GM21515 (cell line): ENCODE data around the gene NXN.
"Not testable (repeated sequence)": the region's sequence is repeated elsewhere in the genome, so short reads cannot be mapped to it uniquely, and the experiment has no call there.

Experiments used
- ATAC-seq: cut with Tn5 transposase; IDR thresholded peaks from one replicate; pipeline ENCODE4 v1.9.1; 2021; ENCODE audit not compliant: unreplicated experiment

The NXN gene

DNA sequence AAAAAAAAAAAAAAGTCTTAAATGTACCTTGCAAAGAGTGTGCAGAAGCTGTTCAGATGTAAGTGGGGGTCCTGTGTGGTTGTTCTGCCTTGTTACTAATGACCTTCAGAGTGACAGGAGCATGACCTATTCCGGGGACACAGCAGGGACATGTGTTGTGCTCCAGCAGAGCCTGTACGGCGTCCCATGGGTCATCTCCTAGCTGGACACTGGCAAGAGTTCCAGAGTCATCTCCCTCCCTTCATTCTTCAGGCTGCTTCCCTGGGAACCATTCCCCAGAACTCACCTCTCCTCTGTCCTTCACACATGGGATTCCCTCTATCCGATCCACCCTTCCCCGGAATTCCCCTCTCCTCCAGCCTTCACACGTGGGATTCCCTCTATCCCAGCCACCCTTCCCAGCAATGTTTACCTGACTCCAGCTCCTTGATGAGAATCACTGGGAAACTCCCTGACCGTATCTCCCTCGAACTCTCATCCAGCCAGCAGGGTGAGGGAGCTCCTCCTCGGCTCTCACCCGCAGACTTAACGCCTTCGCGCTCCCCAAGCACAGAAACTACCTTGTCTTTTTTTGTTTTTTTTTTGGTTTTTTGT lies 111.6 kb downstream of the NXN start:
- ATAC-seq: no peak

DNA sequence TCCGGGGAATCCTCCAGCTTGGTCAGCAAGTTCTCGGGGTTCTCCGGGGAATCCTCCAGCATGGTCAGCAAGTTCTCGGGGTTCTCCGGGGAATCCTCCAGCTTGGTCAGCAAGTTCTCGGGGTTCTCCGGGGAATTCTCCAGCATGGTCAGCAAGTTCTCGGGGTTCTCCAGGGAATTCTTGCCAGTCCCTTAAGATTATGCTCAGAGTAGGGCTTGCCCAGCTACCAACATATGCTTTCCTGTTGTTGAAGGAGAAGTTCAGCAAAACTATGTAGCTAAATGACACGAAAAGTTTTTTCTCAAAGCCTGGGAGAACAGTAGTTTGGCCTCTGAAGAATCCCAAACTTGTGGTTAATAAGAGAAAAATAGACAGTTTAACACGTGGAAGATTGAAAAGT lies 112.3 kb downstream of the NXN start:
- not testable (repeated sequence) for ATAC-seq

DNA sequence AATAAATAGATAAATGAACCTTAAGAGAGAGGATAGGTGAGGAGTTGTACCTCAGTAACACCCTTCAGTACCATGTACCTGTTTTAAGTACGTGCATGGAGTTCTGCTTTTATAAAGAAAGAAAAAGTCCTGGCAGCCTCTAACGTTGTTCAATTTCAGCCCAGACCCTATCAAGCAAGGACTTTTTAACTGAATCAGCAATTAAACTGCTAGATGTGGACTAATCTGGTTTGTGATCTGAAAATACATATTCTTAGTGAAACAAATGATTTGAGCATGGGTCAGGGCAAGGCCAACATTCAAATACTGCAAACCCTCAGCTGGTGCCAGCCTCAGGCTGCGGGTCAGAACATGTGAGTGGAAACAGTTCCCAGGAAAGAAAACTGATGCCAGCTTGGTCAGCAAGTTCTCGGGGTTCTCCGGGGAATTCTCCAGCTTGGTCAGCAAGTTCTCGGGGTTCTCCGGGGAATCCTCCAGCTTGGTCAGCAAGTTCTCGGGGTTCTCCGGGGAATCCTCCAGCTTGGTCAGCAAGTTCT lies 112.9 kb downstream of the NXN start:
- ATAC-seq: no peak

DNA sequence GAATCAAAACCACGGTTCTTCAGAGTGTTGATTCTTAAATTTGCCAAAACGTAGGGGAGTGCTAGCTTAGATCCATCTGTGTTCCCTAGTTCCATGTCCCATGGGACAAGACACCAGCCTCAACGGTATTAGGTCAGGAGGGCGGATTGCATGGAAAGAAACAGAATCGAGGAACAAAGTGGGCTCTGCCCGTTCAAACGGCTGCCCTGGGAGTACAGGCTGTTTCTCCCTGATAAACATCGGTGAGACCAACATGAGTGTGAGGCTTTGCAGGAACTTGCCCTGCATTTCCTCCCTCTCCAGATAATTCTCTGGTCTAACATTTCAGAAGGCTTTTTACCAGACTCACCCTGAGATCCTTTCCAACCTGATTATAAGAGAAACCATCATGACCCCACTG lies 115.3 kb downstream of the NXN start:
- ATAC-seq: no peak

DNA sequence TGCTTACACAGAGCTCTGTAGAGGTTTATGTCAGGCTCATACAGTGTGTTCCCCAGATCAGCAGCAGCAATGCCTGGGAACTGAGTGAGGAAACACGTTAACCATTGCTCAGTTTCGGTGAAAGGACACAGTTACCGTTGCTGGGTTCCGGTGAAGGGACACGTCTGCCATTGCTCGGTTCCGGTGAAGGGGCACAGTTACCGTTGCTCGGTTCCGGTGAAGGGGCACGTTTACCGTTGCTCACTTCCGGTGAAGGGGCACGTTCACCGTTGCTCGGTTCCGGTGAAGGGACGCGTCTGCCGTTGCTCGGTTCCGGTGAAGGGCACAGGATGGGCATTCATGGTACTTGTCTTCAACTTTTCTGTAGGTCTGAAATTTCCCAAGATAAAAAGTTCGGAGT lies 115.7 kb downstream of the NXN start:
- ATAC-seq: no peak

DNA sequence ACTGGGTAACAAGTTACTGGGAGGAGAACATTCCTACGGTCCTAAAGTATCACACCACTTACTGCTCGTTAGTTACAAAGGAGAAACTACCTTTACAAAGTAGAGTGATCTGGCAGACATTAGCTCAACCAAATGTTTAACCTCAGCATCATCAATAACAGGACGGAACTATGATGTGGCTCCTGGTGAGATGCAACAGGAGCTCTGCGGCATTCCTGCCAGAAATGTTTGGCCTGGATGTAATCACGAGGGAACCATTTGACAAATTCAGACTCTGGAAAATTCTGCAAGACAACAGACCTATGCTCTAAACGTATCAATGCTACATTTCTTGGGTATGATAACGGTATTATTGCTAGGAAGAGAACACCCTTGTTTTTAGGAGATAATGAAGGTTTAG lies 117.0 kb downstream of the NXN start:
- ATAC-seq: no peak

DNA sequence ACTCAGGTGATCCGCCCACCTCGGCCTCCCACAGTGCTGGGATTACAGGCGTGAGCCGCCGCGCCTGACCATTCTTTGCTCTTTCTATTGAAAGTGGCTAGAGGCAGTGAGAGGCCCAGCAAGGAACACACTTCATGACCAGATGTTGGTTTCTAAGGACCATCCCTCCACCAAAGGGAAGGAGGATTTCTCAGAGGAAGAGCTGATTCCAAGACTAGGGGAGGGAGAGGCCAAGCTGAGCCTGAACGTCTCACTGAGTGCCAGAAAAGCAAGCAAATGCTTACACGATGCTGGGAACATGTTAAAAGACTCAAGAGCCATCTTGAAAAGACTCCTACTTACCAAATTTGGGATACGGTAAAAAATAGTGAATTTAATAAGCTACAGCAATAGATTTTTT lies 118.2 kb downstream of the NXN start:
- ATAC-seq: no peak

DNA sequence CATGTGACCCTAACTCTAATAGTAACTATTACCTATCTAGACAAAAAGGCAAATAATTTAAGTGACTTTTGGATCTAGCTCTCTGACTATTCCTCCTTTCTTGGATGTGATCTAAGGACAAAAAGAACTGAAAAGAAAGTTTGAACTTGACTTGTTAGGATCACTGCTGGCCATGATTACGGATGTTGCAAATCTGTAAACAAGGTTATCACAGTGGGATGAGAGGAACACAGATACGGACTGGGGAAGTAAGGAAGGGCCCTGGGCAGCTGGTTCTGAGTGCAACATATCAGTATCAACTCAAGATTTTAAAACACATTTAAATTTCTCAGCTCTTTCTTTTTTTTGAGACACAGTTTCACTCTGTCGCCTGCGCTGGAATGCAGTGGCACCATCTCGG lies 118.8 kb downstream of the NXN start:
- no peak for ATAC-seq

DNA sequence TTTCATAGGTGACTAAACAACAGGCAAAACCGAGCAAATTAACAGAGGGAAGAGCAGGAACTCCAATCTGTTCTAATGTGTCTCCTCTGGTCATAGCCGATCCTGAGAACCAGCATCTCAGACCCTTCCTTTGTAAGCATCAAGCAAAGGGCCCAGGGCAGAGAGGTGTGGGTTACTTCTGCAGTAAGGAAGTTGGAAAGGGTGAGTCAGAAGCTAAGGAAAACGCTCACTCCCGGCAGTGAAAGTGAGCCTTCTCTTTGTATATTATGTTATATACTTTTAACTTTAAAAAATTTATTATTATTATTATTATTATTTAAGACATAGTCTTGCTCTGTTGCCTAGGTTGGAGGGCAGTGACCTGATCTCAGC lies 119.8 kb downstream of the NXN start:
- no peak for ATAC-seq

DNA sequence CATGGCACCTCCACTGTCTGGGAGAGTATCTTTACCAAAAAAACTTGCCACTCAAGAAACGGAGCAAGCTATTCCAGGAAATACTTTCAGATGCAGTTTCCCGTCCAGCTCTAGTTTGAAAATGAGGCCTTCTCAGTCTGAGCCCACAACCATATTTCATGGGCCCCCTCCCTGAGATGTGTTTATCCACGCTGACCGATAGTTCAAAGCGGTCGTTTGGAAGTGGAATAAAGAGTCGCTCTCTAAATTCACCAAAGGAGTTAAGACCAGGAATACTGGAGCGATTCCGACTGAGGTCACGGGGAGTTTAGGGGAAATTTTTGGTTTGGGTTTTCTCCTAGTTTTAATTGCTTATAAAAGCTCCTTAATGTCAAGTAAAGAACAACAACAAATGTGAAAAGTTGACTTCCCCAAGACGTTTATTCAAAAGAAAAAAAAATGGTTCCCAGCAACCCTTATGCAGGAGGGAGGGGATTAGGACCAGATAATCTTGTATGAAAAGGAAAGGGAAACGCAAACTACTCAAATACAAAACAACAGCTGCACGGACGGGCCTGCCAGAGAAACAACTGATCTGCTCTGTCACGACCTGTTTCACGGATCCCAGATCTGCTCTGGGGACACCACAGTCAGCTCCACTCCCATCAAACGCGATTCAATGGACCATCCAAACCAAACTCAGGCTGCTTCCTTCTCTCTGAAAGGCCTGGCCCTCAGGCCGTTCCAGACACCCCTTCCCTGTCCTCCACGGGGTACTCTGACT lies 120.3 kb downstream of the NXN start:
- ATAC-seq: no peak

DNA sequence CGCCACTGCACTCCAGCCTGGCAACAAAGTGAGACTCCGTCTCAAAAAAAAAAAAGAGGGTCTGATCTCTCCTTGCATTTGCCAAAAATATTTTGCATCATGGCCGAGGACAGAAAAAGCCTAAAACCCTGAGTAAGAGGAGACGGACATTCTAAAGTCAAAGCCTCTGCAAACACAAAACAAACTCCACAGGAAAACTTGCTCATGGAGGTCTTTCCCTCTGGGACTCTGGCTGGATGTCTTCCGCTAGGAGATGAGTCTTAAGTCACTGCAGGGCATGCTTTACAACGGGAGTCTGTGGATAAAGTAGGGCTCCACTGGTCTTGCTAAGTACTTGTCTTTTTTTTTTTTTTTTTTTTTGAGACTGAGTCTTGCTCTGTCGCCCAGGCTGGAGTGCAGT lies 123.4 kb downstream of the NXN start:
- no peak for ATAC-seq

DNA sequence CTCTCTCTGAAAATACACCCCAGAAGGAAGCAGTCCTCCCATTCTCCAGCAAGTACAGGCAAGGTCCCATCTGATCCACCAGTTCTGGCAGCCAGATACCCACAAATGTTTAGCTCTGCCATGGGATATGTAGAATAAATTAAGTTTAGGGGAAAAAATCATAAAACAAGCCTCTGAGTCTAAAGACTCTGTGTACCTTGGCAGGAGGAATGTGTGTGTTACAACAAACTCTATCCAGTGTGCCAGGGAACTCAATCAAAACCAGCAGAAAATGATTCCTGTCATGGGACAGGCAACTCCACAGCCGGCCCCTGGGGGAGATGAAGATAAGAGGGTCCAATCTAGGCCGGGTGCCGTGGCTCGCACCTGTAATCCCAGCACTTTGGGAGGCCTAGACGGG lies 124.0 kb downstream of the NXN start:
- ATAC-seq: no peak

DNA sequence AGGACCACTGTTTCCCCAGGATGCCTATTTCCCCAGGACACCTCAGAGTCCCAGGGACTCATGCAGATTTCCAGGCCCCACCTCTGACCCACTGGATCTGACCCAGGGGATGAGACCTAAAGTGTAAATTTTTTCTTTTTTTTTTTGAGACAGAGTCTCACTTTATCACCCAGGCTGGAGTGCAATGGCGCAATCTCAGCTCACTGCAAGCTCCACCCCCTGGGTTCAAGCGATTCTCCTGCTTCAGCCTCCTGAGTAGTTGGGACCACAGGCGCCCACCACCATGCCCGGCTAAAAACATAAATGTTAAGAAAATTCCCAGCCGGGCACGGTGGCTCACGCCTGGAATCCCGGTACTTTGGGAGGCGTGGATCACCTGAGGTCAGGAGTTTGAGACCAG lies 126.7 kb downstream of the NXN start:
- not testable (repeated sequence) for ATAC-seq

DNA sequence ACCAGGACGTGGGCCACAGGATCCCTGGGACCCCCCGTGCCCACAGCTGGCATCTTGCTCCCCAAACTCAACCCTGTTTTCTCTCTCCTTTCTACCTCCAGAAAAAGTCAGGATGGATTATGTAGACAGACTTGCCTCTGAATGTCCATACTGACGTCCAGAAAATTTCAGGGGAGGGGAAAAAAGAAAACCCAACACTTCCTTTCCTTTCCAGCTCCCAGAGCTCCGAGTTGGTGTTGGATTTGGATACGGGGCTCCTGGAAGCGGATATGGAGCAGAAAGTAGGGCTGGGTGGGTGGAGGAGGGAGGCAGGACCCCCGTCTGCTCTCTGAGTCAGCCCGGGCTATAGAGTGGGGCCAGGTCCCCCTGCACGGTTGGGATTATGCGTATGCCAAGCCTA lies 127.2 kb downstream of the NXN start:
- no peak for ATAC-seq

DNA sequence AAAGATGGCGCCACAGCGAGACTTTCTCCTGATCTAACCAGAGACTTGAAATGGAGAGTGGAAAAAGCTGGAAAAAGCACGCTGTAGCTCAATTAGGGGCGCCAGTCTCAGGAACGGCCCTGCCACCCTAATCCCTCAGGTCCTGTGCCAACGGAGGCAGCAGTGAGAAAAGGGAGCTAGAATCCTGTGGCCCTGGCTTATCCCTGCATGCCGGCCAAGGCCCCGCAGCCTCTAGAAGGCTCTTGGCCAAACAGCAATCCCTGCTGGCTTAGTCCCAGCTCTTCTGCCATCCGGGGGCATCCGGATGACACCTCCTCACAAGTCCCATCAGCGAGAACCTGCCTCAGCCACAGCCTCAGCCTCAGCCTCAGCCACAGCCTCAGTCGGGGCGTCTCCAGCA lies 127.7 kb downstream of the NXN start:
- no peak for ATAC-seq

DNA sequence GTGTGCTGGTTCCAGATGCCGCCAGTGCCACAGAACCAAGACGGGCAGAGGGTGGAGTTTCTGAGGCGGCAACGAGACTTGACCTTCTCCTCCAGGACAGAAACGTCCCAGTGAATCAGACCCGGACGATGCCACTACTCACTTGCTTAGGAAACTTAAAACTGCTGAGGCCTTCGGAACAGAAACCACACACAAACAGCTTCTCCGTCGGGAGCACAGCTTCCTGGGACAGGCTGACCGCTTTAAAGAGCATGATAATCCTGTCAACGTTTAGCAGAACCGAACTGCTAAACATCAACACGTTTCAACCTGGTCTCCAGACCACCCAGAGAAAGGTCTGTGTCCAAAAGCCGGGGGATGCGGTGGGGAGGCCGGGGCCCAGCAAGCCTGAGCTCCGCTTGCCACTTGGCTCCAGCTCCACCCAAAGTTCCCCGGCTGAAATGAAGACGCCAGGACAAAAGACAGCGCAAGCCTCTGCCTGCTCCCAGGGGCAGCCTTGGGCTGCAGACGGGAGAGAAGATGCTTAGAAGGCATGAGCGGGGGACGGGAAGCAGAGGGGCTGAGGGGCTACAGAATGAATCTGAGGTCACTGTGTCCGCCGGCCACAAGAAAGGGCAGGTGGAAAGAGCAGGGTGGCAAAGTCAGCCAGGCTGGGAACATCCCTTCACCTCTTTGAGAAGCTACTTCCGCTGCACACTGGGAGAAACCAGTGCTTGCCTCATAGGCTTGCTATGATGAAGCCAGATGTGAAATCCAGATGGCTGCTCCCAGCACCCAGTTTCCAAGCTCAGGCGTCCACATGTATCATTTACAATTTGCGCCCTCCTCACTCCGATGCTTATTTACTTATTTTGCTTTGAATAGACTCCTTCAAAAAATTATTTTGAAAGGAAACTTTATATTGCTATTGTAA lies 128.5 kb downstream of the NXN start:
- ATAC-seq: no peak

DNA sequence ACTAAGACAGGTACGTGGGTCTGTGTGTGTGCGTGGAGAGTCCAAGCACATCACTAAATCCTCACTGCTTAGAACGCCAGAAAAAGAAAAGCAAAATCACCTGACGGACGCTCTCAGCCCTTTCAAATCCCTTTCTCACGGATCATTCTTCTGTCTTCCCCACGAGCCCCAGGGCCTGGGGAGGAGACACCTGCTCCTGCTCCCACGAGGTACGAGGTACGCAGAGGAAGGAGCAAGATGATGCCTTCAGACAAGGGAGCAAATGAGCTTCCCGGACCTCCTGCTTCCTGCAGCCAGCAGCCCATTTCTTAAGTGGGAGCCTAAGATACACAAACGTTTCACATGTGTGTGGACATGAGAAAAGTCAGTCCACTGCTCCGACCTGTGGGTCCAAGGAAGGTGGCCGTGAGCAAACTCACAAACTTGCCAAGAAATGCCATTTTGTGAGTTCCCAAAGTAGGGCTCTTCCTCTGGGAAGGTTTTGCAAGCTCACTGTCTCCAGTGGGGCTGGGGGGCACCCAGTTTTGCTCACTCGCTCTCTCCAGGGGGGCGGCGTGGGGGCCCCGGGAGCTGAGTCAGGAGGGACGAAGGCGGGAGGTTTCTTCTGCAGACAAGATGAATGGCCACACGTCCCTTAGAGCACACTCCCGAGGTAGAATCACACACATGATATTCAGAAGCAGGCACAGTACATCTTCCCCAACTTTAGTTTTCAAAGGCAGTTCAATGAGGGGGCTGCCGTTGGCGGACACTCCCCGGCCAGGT lies 129.3 kb downstream of the NXN start:
- ATAC-seq: no peak

DNA sequence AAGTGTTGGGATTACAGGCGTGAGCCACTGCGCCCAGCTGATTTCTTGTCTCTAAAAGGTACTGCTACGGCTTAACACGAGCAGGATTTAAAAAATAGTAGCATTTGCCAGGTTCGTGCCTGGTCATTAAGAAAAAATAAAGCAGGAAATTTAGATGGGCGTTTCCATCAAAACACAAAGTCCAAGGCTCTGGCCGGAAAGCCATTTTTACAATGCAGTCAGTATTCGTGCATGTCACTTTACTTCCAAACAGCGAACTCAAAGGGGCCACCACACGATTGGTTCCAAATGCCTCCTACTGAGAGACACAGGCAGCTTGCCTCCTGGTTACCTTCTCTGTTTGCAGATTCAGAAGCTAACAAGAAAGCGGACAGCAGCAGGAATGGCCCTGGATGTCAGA lies 131.2 kb downstream of the NXN start:
- no peak for ATAC-seq

DNA sequence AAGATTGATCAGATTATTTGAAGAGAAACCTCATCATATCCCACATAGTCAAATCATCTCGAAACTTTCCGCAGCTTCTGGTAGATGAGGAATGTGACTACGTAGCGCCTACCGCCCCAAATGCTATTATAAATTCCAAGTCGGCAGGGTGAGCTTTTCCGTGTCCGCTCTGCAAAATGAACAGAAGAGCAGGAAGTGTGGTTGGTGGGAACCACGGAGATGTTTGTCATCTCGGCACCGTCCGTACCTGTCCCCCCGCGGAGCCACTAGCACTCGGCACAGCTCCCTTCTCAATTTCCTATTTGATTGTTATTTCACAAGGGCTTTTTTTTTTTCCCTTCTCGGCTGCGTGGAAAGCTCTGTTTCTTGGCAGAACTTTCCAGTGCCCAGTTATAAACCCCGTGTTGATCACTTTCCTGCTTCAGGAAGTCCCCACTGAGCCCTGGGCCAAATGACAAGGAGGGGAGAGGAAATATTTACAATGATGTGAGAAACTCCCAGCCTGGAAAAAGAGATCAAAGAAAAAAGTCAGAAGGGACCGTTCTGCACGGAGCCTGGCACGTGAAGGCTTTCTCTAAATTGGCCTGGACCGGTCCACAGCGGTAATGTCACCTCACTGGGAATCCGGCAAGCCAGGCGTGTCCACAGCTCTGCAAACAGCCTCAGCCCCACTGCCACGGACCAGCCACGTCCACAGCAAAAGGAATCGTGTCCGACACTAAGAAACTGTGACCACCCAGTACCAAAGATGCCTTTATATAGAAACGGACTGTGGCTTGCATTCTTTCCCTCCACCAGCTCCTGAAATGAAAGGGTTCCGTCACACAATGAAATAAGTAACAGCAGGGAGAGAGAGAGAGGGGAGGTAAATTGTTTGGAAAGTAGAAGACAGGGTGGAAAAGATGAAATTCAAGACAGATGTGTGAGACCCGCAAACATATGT lies 132.4 kb downstream of the NXN start:
- ATAC-seq: no peak

DNA sequence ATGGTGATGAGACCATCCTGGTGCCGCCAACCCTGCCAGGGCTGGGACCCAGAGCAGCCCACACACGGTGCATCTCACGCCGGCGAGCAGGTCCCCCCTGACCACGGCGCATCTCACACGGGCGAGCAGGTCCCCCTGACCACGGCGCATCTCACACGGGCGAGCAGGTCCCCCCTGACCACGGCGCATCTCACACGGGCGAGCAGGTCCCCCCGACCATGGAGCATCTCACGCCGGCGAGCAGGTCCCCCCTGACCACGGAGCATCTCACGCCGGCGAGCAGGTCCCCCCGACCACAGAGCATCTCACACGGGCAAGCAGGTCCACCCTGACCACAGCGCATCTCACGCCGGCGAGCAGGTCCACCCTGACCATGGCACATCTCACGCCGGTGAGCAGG lies 138.3 kb downstream of the NXN start:
- ATAC-seq: no peak
